ENCODE results near the gene ANKRD13A.
"Not testable (repeated sequence)": the region's sequence is repeated elsewhere in the genome, so short reads cannot be mapped to it uniquely, and the experiment has no call there.

ANKRD13A gene

DNA sequence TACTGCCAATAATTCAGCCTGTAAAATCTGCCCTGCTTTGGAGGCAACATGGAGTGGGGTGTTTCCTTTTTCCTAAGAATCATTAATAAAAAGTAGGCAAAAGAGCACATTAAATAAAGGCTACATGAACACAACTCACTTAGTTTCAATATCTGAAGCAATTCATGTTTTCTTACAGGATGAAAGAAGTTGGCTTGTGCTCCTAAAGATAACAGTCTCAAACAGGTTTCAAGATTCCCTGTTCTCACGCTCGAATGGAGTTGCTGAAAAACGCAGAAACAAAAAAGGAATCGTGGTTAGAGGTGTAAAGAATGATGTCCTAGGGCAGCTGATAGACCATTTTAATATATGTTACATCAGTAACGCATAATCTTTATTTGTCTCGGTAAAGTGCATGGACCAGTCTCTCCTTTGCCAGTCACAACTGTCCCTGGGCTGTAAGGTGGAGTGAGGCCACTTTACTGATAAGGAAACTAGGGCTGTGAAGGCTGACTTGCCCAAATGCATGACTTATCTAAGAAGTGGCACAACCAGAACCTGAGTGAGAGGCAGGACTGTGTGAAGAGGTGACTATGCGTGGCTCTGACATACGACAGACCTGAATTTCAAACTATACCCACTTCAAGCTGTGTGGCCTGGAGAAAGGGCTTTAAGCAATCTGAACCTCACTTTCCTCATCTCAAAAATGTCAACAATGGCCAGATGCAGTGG is 15.6 kb upstream of the ANKRD13A start:
- DNase-seq (ENCODE audit: low spot score), result no peak

DNA sequence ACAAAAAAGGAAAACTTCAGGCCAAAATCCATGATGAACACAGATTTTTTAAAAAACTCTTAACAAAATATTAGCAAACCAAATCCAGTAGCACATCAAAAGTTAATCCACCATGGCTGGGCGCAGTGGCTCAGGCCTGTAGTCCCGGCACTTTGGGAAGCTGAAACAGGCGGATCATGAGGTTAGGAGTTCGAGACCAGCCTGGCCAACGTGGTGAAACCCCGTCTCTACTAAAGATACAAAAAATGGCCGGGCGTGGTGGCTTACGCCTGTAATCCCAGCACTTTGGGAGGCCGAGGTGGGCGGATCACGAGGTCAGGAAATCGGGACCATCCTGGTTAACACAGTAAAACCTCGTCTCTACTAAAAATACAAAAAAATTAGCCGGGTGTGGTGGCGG is 13.0 kb upstream of the ANKRD13A start:
- not testable (repeated sequence) for DNase-seq (ENCODE audit: low spot score)

DNA sequence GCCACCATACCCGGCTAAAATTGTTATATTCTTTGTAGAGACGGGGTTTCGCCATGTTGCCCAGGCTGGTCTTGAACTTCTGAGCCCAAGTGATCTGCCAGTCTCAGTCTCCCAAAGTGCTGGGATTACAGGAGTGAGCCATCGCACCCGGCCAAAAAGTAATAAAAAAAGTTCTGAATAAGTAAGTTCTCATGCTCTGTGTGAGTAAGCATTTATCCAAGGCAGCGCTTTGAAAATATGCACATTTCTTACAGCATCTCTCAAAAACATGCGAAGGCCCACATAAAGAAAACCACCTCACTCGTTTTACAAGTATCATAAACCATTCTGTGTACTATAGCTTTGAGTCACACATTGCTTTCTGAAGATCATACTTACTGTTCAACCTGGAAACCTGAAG is 11.6 kb upstream of the ANKRD13A start:
- DNase-seq (ENCODE audit: low spot score), result no peak

DNA sequence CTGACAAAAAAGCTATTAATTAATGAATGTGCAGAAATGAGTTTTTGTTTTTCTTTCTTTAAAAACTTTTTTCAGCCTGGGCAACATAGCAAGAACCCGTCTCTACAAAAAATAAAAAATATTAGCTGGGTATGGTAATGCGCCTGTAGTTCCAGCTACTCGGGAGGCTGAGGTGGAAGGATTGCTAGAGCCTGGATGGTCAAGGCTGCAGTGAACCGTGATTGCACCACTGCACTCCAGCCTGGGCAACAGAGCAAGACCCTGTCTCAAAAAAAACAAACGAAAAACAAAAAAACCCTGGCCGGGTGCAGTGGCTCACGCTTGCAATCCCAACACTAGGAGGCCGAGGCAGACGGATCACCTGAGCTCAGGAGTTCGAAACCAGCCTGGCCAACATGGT is 11.0 kb upstream of the ANKRD13A start:
- DNase-seq (ENCODE audit: low spot score), result no peak

DNA sequence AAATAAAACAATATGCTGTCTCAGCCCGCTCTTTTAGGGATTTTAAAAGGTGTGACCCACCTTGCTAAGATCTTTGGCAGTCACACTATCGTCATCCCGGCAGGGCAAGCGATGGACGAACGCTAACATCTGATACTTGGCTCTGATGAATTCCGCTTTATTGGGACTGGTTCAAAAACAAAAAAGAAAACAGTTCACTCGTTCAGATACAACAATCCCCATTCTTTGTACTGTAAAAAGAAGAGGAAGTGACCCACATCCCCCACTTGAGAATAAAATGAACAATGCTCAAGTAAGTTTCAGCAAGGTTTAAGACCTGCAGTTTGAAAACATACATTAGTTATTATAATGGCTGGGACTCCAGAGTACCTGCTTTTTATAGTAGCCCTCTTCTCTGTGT is 10.3 kb upstream of the ANKRD13A start:
- peak; percentile 64 for DNase-seq (ENCODE audit: low spot score)

DNA sequence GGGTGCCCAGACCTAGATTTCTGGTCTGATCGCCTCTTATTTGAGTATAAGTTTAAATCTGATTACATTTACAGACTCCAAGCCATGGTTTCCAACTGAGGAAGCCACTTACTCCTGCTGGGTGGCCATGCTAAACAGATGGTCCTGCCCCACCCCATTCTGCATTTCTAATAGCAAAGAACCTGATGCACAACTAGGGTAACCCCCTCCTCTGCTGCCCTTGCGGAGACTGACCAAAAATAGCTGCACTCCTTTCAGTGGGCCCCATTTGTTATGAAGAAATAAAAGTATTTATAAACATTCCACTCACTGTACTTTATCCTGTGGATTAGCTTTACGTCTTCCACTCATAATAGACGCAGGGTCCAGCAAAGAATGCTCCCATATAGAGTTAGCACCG is 9.8 kb upstream of the ANKRD13A start:
- no peak for DNase-seq (ENCODE audit: low spot score)

DNA sequence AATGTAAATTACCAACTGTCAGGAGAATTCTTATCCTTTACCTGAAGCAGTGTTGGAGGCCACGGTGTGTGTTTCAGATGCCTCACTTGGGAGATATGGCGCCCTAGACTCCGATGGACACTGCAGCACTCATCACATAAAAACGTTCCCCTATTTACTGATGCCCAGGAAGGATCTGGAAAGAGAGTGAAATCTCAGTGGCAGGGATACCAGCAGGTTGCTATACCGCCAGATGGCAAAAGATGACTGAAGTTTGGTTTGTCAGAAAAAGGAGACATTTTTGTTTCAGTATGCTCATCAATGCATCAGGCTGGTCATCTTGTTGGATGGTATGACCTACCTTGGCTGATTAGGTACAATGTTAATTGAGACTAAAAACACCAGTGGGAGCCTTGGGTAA is 7.6 kb upstream of the ANKRD13A start:
- no peak for DNase-seq (ENCODE audit: low spot score)

DNA sequence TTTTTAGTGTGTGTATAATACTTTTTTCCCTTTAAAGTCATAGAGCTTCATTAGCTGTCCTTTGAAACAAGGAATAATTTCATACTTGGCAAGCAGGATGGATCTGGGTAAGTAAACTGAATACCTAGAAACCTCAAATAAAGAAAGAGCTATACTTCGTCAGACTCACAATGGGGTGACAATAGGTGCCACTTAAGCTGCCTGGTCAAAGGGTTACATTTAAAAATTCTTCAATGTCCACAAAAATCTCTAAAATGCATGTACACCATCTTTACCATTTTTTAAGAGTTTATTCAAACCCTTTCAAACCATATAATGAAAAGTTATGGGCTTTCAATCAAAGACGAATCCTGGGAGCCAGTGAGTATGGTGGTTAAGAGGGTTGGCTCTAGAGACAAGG is 6.1 kb upstream of the ANKRD13A start:
- DNase-seq (ENCODE audit: low spot score), result no peak

DNA sequence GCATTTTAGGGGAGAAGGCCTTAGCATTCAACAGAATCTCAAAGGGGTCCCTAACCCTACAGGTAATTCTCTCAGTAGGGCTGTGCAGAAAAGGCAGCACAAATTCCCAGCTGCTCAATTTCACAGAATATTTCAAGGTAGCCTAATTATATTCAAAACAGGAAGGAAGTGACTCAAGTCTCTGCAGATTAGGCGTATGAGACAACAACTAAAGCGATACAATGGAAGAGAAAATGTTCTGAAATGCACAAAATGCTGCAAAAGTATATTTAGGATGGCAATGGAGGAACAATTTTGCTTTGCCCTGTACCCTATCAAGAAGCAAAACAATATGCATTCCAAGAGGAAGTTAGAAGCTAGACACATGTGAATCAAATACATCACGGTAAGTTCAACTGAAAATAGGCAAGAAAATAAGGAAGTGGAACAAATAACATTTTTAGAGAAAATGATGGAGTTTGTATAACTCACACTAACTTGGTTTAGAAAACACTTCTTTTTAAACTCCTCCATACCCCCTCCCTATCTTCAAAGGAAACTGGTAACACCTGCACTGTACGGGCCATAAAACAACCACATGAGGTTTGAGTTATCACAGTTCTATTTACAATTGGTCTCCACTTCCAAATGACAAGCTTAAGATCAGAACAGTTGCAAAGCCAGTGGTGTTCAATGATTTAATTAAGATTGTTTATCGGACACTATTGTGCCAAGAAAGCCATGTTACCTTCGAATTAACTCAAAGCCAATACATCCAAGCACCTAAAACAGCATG is 4.6 kb upstream of the ANKRD13A start:
- no peak for DNase-seq (ENCODE audit: low spot score)

DNA sequence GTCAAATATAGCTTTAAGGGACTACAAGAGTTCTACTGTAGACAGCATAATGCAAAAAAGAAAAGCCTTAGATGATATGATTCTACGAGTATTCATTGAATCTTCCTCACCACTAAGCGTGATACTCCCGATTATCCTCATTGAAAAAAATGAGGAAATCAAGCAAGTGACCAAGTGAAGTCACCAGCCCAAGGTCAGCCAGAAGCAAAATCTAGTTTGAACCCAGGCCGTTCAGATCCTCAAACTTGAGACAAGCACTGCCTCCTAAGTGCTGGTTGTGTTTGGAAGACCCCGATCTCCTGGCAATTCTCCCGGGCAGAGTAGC is 3.9 kb upstream of the ANKRD13A start:
- no peak for DNase-seq (ENCODE audit: low spot score)

DNA sequence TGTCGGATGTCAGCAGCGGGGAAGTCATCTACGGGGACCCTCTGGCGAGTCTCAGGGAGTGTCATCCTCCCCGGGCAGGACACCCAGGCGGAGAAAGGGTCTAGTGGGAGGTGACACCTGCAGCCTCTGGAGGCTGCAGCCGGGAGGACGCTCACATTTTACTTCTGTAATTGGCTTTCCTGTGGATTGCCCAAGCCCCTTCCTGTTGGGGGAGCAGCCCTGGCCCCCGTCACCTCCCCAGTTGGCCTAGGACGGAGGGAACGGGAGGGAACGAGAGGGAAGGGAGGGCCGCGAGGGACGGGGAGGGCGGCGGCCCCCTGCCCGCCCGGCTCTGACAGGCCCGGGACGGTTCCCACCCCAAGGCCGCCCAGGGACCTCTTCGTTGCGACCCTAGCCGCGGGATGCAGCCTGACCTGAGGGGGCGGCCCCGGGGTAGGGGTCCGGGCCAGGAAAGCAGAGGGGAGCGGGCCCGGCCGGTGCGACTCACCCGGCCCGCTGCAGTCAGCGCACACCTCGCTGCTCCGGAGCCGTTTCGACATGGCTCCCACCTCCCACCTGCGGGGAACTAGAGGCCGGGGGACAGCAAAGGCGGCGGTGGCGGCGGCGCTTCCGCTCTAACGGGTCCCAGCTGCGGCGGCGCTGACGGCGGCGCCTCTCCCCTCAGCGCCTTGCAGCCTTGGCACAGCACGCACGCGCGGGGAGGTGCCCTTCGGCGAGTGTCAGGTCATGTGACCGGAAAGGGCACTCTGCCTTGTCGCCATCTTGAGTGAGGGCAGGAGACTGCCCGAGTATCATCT is 3.3 kb upstream of the ANKRD13A start, which contains the start of gene GIT2:
Gene GIT2 (minus strand): TSS at position 683 of the 797 bp plus-strand sequence. CDS start 144 bp downstream, at position 539.
- DNase-seq (ENCODE audit: low spot score), result peak; percentile 96

DNA sequence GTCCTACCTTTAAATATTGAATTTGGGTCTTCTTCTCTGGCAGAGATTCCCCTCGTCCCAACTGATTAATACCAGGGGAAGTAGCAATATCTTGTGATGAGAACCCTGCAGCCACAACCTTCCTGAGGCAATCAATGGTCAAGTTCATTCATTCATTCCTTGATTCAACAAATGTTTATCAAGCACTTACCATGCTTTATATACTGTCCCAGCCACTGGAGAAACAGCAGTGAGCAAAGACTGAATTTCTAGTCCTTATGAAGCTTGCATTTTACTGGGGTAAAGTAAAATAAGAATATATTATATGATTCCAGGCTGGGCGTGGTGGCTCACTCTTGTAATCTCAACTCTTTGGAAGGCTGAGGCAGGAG is 2.8 kb upstream of the ANKRD13A start:
- no peak for DNase-seq (ENCODE audit: low spot score)

DNA sequence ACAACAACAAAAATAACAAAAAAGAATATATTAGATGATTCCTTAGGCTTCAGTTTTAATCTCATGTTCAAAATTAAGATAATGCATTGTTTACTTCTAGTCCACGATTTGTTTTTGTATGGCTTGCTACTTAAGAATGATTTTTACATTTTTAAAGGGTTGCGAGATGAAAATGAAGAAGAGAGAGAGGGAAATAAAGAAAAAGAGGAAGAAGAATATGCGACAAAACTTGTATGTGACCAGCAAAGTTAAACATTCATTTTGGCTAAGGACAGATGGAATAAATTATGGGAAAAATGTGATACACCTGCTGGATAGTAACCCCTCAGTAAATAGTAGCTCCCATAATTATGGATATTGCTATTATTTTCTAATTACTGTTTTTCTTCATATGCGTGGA is 1.8 kb upstream of the ANKRD13A start:
- DNase-seq (ENCODE audit: low spot score), result no peak

DNA sequence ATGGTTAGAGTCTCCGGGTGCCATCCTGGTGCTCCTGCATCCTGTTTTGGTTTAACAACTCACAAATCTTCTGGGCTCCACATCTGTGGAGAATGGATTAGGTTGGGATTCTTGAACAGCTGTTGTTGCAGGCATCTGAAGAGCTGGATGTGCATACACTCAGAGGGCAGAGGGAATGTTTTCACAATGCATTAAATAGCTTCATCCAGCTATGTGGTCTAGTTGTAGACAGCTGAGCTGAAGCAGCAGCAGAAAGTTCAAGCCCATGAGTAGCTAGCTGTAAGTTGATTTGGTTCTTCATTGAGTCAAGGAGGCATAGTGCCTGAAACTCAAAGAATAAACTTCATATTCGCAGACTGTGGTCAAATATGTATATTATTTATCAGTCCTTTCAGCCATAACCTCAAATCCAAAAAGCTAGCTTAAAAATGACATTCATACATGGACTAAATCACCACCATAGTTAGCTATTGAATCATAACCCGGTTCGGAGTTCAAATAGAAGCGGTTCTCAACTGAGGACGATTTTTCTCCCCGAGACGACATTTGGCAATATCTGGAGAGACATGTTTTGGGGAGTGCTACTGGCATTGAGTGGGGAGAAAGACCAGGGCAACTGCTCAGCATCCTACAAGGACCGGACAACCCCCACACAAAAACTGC is 858 bp upstream of the ANKRD13A start:
- no peak for DNase-seq (ENCODE audit: low spot score)

DNA sequence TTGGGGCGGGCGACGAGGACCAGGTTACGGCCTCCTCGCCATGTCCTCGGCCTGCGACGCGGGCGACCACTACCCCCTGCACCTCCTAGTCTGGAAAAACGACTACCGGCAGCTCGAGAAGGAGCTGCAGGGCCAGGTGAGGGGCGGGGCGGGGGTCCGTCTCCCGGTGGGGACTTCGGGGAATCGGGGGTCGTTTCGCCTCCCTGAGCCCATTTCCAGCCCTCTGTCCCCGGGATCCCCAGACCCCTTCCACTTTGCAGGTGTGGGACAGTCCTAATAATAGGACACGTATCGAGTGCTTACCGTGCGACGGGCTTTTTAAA is 380 bp downstream of the ANKRD13A start:
- no peak for DNase-seq (ENCODE audit: low spot score)

DNA sequence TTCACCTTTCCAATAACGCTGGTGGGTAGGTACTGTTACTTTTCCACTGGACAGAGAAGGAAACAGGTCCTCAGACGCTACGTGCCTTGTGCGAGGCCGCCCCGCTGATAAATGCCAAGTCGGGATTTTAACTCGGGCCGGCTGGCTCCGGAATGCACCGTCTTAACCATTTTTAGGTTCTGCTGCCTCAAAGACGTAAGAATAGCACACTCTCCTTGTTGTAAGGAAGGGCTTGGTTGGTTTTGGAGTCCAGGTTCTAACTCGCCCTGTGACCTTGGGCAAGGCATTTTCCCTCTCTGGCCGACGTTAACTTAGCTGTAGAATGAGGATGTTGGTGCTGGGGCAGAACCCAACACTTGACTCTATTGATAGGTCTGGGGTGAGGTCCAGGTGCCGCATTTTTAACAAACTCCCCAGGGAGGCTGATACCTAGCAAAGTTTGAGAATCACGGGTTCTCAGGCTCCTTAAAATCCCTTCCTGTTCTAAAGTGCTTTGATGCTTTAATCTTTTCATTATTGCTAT is 814 bp downstream of the ANKRD13A start:
- DNase-seq (ENCODE audit: low spot score), result no peak

DNA sequence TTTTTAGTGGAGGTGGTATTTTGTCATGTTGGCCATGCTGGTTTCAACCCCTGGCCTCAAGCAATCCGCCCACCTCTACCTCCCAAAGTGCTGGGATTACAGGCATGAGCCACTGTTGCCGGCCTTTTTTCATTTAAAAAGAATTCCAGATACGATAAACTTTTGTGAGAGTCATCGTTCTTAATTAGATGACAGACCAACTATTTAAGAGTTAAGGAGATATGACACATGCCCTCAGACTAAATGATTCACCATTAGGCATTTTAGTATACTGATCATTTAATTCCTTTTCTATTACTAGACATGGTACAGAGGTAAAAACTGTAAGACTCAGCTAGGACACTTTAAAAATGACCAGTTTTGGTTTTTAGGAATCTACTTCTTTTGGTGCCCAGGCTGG is 2.4 kb downstream of the ANKRD13A start:
- DNase-seq (ENCODE audit: low spot score), result no peak

DNA sequence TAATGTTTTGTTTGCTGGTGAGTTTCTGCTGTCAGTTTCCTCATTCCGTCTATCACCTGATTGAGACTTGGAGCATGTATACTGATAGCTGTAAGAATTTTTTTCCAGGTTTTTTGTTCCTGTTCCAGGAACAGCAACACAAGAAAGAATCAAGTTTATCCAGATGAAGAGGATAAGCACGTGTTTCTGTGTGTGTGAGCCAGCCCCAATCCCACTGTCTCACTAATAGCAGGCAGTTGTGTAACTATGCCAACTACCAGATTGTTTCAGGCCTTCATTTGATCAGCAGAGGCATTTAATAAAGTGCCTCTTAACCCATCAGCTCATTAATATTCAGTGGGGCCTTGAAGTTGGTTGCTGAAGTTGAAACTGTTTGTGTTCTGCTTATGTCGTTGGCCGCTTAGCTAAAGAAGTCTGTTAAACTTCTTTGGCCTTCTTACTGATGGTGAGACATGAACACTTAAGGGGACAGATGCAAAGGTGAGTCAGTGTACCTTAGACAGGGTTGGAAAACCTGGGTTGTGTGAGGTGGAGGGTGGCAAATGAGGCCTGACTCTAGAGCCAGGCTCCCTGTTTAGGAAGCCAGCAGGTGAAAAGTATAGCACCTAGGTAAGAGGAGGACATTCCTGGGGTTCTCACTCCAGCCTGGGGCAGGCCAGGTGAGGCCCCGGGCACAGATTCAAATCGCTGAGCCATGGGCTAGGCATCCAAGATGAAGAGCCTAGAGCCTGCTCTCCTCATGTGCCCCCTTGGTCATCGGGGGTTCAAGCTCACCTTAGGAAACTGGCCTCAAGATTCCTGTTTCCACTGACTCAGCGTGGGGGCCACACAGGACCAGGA is 3.7 kb downstream of the ANKRD13A start:
- no peak for DNase-seq (ENCODE audit: low spot score)

DNA sequence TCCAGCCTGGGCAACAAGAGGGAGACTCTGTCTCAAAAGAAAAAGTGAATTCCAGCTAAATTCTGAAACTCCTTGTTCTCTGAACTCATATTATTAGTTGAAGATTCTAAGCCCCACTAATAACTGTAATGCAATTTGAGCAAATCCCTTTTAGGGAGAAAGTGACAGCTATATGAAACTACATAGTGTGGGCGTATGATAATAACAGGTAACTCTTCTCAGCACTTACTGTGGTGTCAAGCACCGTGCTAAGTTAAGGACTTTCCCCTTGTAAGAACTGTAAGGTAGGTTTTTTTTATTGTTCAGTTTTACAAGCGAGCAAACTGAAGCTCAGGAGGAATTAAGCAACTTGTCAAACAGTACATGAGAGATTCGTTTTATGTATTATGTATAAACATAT is 5.4 kb downstream of the ANKRD13A start:
- no peak for DNase-seq (ENCODE audit: low spot score)

DNA sequence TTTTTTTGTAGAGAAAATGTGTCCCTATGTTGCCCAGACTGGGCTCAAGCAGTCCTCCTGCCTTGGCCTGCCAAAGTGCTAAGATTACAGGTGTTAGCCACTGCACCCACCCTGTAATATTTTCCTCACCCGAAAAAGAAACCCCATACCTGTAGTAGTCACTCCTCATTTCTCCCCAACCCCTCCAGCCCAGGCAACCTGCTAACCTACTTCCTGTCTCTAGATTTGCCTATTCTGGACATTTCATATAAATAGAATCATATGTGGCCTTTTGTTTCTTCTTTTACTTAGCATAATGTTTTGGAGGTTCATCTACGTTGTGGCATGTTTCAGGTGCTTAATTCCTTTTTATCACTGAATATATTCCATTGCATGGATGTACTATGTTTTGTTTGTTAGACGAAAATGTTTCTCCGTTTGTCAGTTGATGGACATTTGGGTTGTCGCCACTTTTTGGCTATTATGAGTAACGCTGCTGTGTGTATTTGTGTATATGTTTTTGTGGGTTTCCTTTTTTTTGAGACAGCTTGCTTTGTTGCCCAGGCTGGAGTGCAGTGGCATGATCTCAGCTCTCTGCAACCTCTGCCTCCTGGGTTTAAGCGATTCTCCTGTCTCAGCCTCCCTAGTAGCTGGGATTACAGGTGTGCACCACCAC is 6.2 kb downstream of the ANKRD13A start:
- DNase-seq (ENCODE audit: low spot score), result no peak

DNA sequence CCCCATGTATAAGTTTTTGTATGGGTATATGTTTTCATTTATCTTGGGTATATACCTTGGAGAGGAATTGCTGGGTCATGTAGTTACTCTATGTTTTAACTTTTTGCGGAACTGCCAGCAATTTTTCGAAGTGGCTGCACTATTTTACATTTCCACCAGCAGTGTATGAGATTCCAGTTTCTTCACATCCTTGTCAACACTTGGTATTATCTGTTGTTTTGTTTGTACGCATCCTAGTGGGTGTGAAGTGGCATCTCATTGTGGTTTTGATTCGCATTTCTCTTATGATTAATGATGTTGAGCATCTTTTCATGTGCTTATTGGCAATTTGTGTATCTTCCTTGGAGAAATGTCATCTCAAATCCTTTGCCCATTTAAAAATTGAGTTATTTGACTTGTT is 6.9 kb downstream of the ANKRD13A start:
- DNase-seq (ENCODE audit: low spot score), result no peak

Data from pons (tissue), 1 donor.